ENCODE data around the gene TSPAN16. TPM values are rescaled to one million over a fixed set of nuclear protein-coding genes. Genes with fewer than 3 reads are reported as not detected.
"Not testable (repeated sequence)": the region's sequence is repeated elsewhere in the genome, so short reads cannot be mapped to it uniquely, and the experiment has no call there.

Gene TSPAN16
- total RNA-seq, 1 donor from 2014 or later, result not detected

DNA sequence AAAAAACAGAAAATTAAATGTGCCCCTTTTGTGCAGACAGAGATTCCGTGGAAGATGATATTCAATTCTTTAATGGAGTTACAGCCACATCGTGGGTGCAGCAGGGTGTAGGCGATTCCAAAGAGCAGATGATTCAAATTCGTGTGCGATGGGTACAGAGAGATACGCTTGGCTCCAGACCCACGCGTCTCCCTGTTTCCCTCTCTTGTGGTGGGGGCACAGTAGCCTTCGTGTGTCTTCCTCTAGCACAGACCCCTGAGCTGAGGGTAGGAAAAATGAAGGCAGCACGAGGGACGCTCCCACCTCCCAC is 4.8 kb downstream of the TSPAN16 start:
- Histone ChIP-seq H3K27me3 (no peaks in the 10 kb centered on the region), H3K9me3 (no peaks in the 10 kb centered on the region), H3K4me3 (no peak overlapping the region), H3K36me3 (no peaks in the 10 kb centered on the region), H3K27ac (no peak overlapping the region), H3K4me1 (peaks cover 12% of the 10 kb centered on the region)
- no peak for TF ChIP-seq POLR2A (IDR thresholded peaks at IDR 0.05)
- TF ChIP-seq, protein P1, sequence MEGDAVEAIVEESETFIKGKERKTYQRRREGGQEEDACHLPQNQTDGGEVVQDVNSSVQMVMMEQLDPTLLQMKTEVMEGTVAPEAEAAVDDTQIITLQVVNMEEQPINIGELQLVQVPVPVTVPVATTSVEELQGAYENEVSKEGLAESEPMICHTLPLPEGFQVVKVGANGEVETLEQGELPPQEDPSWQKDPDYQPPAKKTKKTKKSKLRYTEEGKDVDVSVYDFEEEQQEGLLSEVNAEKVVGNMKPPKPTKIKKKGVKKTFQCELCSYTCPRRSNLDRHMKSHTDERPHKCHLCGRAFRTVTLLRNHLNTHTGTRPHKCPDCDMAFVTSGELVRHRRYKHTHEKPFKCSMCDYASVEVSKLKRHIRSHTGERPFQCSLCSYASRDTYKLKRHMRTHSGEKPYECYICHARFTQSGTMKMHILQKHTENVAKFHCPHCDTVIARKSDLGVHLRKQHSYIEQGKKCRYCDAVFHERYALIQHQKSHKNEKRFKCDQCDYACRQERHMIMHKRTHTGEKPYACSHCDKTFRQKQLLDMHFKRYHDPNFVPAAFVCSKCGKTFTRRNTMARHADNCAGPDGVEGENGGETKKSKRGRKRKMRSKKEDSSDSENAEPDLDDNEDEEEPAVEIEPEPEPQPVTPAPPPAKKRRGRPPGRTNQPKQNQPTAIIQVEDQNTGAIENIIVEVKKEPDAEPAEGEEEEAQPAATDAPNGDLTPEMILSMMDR (IDR thresholded peaks at IDR 0.05), result no peak
- TF ChIP-seq POLR2AphosphoS5 (IDR thresholded peaks at IDR 0.05; ENCODE audit: insufficient read depth in 1 of 2, low read depth in 1 of 2), result no peak
- intact Hi-C loops (cut with DNase I), result no loop called here
- DNase-seq (ENCODE audit: extremely low spot score in 2 of 2), result no peak

DNA sequence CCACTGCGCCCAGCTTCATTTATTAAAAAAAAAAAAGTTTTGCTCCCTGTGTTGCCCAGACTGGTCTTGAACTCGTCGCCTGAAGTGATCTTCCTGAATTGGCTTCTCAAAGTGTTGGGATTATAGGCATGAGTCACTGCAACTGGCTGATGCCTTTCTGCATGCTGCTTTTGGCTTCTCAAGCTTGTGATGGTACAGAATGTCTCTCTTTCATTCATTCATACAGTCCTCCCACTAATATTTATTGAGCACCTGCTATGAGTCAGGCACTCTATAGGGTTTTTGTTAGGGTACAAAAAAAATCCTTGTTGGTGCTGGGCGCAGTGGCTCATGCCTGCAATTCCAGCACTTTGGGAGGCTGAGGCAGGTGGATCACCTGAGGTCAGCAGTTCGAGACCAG is 9.0 kb downstream of the TSPAN16 start:
- no peaks in the 10 kb centered on the region for H3K27me3 ChIP-seq
- no peaks in the 10 kb centered on the region for H3K4me1 ChIP-seq
- H3K9me3 ChIP-seq, result no peaks in the 10 kb centered on the region
- no peak overlapping the region for H3K27ac ChIP-seq
- TF ChIP-seq POLR2AphosphoS5 (IDR thresholded peaks at IDR 0.05; ENCODE audit: insufficient read depth in 1 of 2, low read depth in 1 of 2) (no peak), POLR2A (IDR thresholded peaks at IDR 0.05) (no peak)
- TF ChIP-seq, protein P1 (IDR thresholded peaks at IDR 0.05), result no peak
- no peak overlapping the region for H3K4me3 ChIP-seq
- no peak for DNase-seq (ENCODE audit: extremely low spot score in 2 of 2)
- H3K36me3 ChIP-seq, result no peaks in the 10 kb centered on the region
- intact Hi-C loops (cut with DNase I), result no loop called here

- intact Hi-C loops (cut with DNase I), result no loop called here
- Histone ChIP-seq H3K4me3 (no peak overlapping the region), H3K36me3 (no peaks in the 10 kb centered on the region), H3K27me3 (no peaks in the 10 kb centered on the region), H3K9me3 (no peaks in the 10 kb centered on the region), H3K4me1 (no peaks in the 10 kb centered on the region), H3K27ac (no peak overlapping the region)
- TF ChIP-seq POLR2AphosphoS5 (IDR thresholded peaks at IDR 0.05; ENCODE audit: insufficient read depth in 1 of 2, low read depth in 1 of 2) (no peak), POLR2A (IDR thresholded peaks at IDR 0.05) (no peak)
- TF ChIP-seq, protein P1 (IDR thresholded peaks at IDR 0.05), result no peak
- DNase-seq (ENCODE audit: extremely low spot score in 2 of 2), result no peak
Observed at GRCh38 chr19:11306337-11306736, 10.4 kb downstream of the TSPAN16 start.

- H3K27me3 ChIP-seq; intact Hi-C loops (cut with DNase I); H3K27ac ChIP-seq; H3K9me3 ChIP-seq; DNase-seq (ENCODE audit: extremely low spot score in 2 of 2); H3K4me3 ChIP-seq: not testable (repeated sequence)
- H3K4me1 ChIP-seq, result peaks cover 26% of the 10 kb centered on the region
- peaks cover 0 to 10% of the 10 kb centered on the region in 2 donors for H3K36me3 ChIP-seq
Observed at GRCh38 chr19:11320278-11320995, 24.5 kb downstream of the TSPAN16 start.

- peaks cover 26% of the 10 kb centered on the region for H3K4me1 ChIP-seq
- H3K9me3 ChIP-seq, result no peaks in the 10 kb centered on the region
- TF ChIP-seq POLR2AphosphoS5 (IDR thresholded peaks at IDR 0.05; ENCODE audit: insufficient read depth in 1 of 2, low read depth in 1 of 2) (no peak), POLR2A (IDR thresholded peaks at IDR 0.05) (no peak)
- TF ChIP-seq, protein P1 (IDR thresholded peaks at IDR 0.05), result no peak
- H3K27ac ChIP-seq, result peak overlapping the region; percentile 5
- peaks cover 0 to 14% of the 10 kb centered on the region in 2 donors for H3K36me3 ChIP-seq
- no peak overlapping the region for H3K4me3 ChIP-seq
- H3K27me3 ChIP-seq, result no peaks in the 10 kb centered on the region
- intact Hi-C loops (cut with DNase I), result no loop called here
- DNase-seq (ENCODE audit: extremely low spot score in 2 of 2), result no peak
Observed at GRCh38 chr19:11321191-11322126, 25.5 kb downstream of the TSPAN16 start.

Data from vagina (tissue), 2 donors.